GM23338 (cell line): Measurements from ENCODE around the gene SLC34A3. TPM values are rescaled to one million over a fixed set of nuclear protein-coding genes. Genes with fewer than 3 reads are reported as not detected.

Experiments used
- ATAC-seq: fragments of 200-7000 bp; cut with Tn5 transposase; 3 replicates; pipeline ENCODE4 v1.9.1; 2020
- DNase-seq: peaks from one replicate; pipeline ENCODE4 v3.0.0-alpha.2; 2015; ENCODE audit warnings: low spot score
- H2AFZ ChIP-seq: fragments of 200-600 bp; sonication (generic); 2 replicates; pipeline ENCODE4 v1.8.0; 2016; ENCODE audit warnings: antibody characterized with exemption, mild to moderate bottlenecking, moderate library complexity
- H3F3A ChIP-seq: fragments of 200-600 bp; sonication (generic); replicated peaks from 2 replicates; pipeline ENCODE4 v1.8.0; 2017; ENCODE audit warnings: antibody characterized with exemption, mixed run types, low read depth
- H3K27ac ChIP-seq: fragments of 200-600 bp; sonication (generic); 2 replicates; pipeline ENCODE4 v1.6.1; 2016; ENCODE audit warnings: low read depth
- H3K27me3 ChIP-seq: fragments of 200-600 bp; sonication (generic); 2 replicates; pipeline ENCODE4 v1.8.0; 2016; ENCODE audit warnings: mild to moderate bottlenecking, mixed run types, moderate library complexity; ENCODE audit not compliant: insufficient read depth
- H3K36me3 ChIP-seq: fragments of 200-600 bp; sonication (generic); 2 replicates; pipeline ENCODE4 v1.8.0; 2016; ENCODE audit warnings: mild to moderate bottlenecking; ENCODE audit not compliant: insufficient read depth
- H3K4me1 ChIP-seq: fragments of 200-600 bp; sonication (generic); 2 replicates; pipeline ENCODE4 v1.8.0; 2016; ENCODE audit warnings: mild to moderate bottlenecking, moderate library complexity; ENCODE audit not compliant: insufficient read depth
- H3K4me2 ChIP-seq: fragments of 200-600 bp; sonication (generic); 2 replicates; pipeline ENCODE4 v1.7.1; 2017; ENCODE audit warnings: mixed run types
- H3K4me3 ChIP-seq: fragments of 200-600 bp; sonication (generic); 2 replicates; pipeline ENCODE4 v1.6.1; 2016; ENCODE audit warnings: mixed run types
- H3K79me2 ChIP-seq: fragments of 200-600 bp; sonication (generic); replicated peaks from 2 replicates; pipeline ENCODE4 v1.8.0; 2017; ENCODE audit warnings: mild to moderate bottlenecking; ENCODE audit not compliant: insufficient read depth
- H3K9me2 ChIP-seq: fragments of 200-600 bp; sonication (generic); 2 replicates; pipeline ENCODE4 v1.8.0; 2017; ENCODE audit not compliant: insufficient read depth
- H4K20me1 ChIP-seq: fragments of 200-600 bp; sonication (generic); replicated peaks from 2 replicates; pipeline ENCODE4 v1.8.0; 2017; ENCODE audit warnings: mild to moderate bottlenecking; ENCODE audit not compliant: insufficient read depth
- H3K27ac Mint-ChIP-seq: 2 replicates; pipeline ENCODE4 v1.8.0; 2020; ENCODE audit warnings: inconsistent platforms, mild to moderate bottlenecking, moderate library complexity, mixed read lengths
- H3K27me3 Mint-ChIP-seq: 3 replicates; pipeline ENCODE4 v1.8.0; 2022; ENCODE audit warnings: low read depth, mild to moderate bottlenecking, moderate library complexity, mixed read lengths, inconsistent platforms; ENCODE audit not compliant: insufficient read depth, poor library complexity
- H3K36me3 Mint-ChIP-seq: 3 replicates; pipeline ENCODE4 v1.8.0; 2021; ENCODE audit warnings: low read depth, mild to moderate bottlenecking, inconsistent platforms, moderate library complexity, mixed read lengths
- H3K4me1 Mint-ChIP-seq: 3 replicates; pipeline ENCODE4 v1.8.0; 2020; ENCODE audit warnings: mild to moderate bottlenecking, inconsistent platforms, mixed read lengths
- H3K4me3 Mint-ChIP-seq: 3 replicates; pipeline ENCODE4 v1.8.0; 2021; ENCODE audit warnings: moderate library complexity, mild to moderate bottlenecking, inconsistent platforms, mixed read lengths
- H3K9me3 Mint-ChIP-seq: 3 replicates; pipeline ENCODE4 v1.8.0; 2020; ENCODE audit warnings: moderate library complexity, mild to moderate bottlenecking, inconsistent platforms, mixed read lengths
- CREB1 ChIP-seq: fragments of 250-450 bp; sonication (Bioruptor Pico); IDR thresholded peaks from 2 replicates; pipeline ENCODE4 v1.5.0; 2020; ENCODE audit warnings: low read depth, mild to moderate bottlenecking, moderate library complexity
- ETS1 ChIP-seq: IDR thresholded peaks from 2 replicates; pipeline ENCODE4 v1.6.1; 2016; ENCODE audit warnings: antibody characterized with exemption
- JUNB ChIP-seq: IDR thresholded peaks from one replicate; pipeline ENCODE4 v1.6.1; 2016; ENCODE audit warnings: antibody characterized with exemption; ENCODE audit not compliant: unreplicated experiment
- POLR2AphosphoS5 ChIP-seq: IDR thresholded peaks from 2 replicates; pipeline ENCODE4 v1.6.1; 2016; ENCODE audit warnings: antibody characterized with exemption, low read depth
- REST ChIP-seq: IDR thresholded peaks from one replicate; pipeline ENCODE4 v1.6.1; 2018; ENCODE audit warnings: antibody characterized with exemption; ENCODE audit not compliant: unreplicated experiment
- STAT1 ChIP-seq: IDR thresholded peaks from one replicate; pipeline ENCODE4 v1.6.1; 2016; ENCODE audit warnings: antibody characterized with exemption; ENCODE audit not compliant: unreplicated experiment
- ZNF114 ChIP-seq: fragments of 250-450 bp; sonication (Bioruptor Pico); IDR thresholded peaks from 2 replicates; pipeline ENCODE4 v1.5.0; 2020; ENCODE audit warnings: mild to moderate bottlenecking, moderate library complexity
- ZNF462 ChIP-seq: fragments of 250-450 bp; sonication (Bioruptor Pico); IDR thresholded peaks from 2 replicates; pipeline ENCODE4 v1.5.0; 2020; ENCODE audit warnings: mild to moderate bottlenecking, moderate library complexity
- polyA plus RNA-seq: library from polyadenylated mRNA; unstranded; fragments of >200 nt; fragmentation: Nextera tagmentation; extraction: Ambion mirVana; gene quantifications from 2 replicates; pipeline ENCODE4 v1.2.1, GENCODE V29; 2016
- total RNA-seq: library from RNA; depleted of rRNA; stranded (reverse); fragments of >200 nt; shearing (Covaris generic); gene quantifications from 2 replicates; pipeline ENCODE4 v1.2.3, GENCODE V29; 2014

The SLC34A3 gene
- total and polyA plus RNA-seq, 2 experiments from 2014 or later: not detected

- no peaks in the 10 kb centered on the region for H3K36me3 Mint-ChIP-seq
- Histone ChIP-seq H3K36me3 (no peaks in the 10 kb centered on the region), H3K27me3 (peaks cover 9% of the 10 kb centered on the region; the same call in 1 of the 2 replicates), H3K4me1 (peaks cover 3% of the 10 kb centered on the region; the same call in 1 of the 2 replicates), H3F3A (0 out of 2 replicates have a peak, but pooled peaks cover 6% of the 10 kb centered on the region), H3K79me2 (no peaks in the 10 kb centered on the region), H3K27ac (peak overlapping the region; percentile 76; the same call in 1 of the 2 replicates), H3K4me2 (peak overlapping the region; percentile 99), H3K9me2 (no peaks in the 10 kb centered on the region), H4K20me1 (no peaks in the 10 kb centered on the region), H2AFZ (peak overlapping the region; percentile 83), H3K4me3 (peak overlapping the region; percentile 94)
- peak overlapping the region; percentile 70 for H3K4me3 Mint-ChIP-seq
- peaks cover 3% of the 10 kb centered on the region for H3K27me3 Mint-ChIP-seq
- no peaks in the 10 kb centered on the region for H3K9me3 Mint-ChIP-seq
- no peak overlapping the region for H3K27ac Mint-ChIP-seq
- ATAC-seq (peak; percentile 53), DNase-seq (peak; percentile 98)
- peaks cover 4% of the 10 kb centered on the region; the same call in 2 of the 3 replicates for H3K4me1 Mint-ChIP-seq
- TF ChIP-seq CREB1 (peak; percentile 54; the same call in 1 of the 2 replicates), JUNB (no peak), POLR2AphosphoS5 (peak; percentile 54), ETS1 (peak; percentile 68)
These were observed 7.4 kb upstream of the SLC34A3 start for GRCh38 chr9:137223078-137223970.

- H3K4me2 ChIP-seq: peak within 1 kb of the TSS; percentile 99
- H3K36me3 ChIP-seq: no peaks in the 10 kb centered on the region
- Mint-ChIP-seq H3K27me3 (peaks cover 3% of the 10 kb centered on the region), H3K9me3 (no peaks in the 10 kb centered on the region), H3K4me1 (peaks cover 2% of the 10 kb centered on the region; the same call in 2 of the 3 replicates), H3K27ac (no peak within 1 kb of the TSS), H3K36me3 (no peaks in the 10 kb centered on the region), H3K4me3 (peak within 1 kb of the TSS; percentile 70)
- no peaks in the 10 kb centered on the region for H4K20me1 ChIP-seq
- no peak for DNase-seq
- H3F3A ChIP-seq: 0 out of 2 replicates have a peak, but pooled peaks cover 6% of the 10 kb centered on the region
- H3K27ac ChIP-seq: no peak within 1 kb of the TSS
- ATAC-seq: no peak
- no peaks in the 10 kb centered on the region; the same call in 1 of the 2 replicates for H3K4me1 ChIP-seq
- H3K27me3 ChIP-seq: peaks cover 9% of the 10 kb centered on the region; the same call in 1 of the 2 replicates
- H2AFZ ChIP-seq: no peak within 1 kb of the TSS
- peak within 1 kb of the TSS; percentile 94 for H3K4me3 ChIP-seq
- H3K9me2 ChIP-seq: no peaks in the 10 kb centered on the region
- H3K79me2 ChIP-seq: no peaks in the 10 kb centered on the region
- no peak for TF ChIP-seq REST
- TF ChIP-seq ZNF462 (CRISPR knock-in tag): no peak
- no peak for TF ChIP-seq ZNF114 (CRISPR knock-in tag)
- TF ChIP-seq STAT1: no peak
These were observed 5.6 kb upstream of the SLC34A3 start, which contains the start of gene CYSRT1 for GRCh38 chr9:137224830-137225694. TSS of gene CYSRT1 (plus strand) at chr9:137225174. CDS start at chr9:137225622, 448 bp downstream.
